Prostate gland (tissue), 2 donors: ENCODE results near the gene LRRC51. TPM values are rescaled to one million over a fixed set of nuclear protein-coding genes. Genes with fewer than 3 reads are reported as not detected.
"Not testable (repeated sequence)": the region's sequence is repeated elsewhere in the genome, so short reads cannot be mapped to it uniquely, and the experiment has no call there.

Source experiments
- DNase-seq: peaks from one replicate; pipeline ENCODE4 v3.0.0-alpha.2; 2019; ENCODE audit warnings: low spot score
- H3K27ac ChIP-seq, 2 donors: fragments of 200-600 bp; sonication (generic); 2 replicates each; pipeline ENCODE4 v1.5.1; 2017 to 2019
- H3K27me3 ChIP-seq: fragments of 200-600 bp; sonication (generic); replicated peaks from 2 replicates; pipeline ENCODE4 v1.5.1; 2019; ENCODE audit not compliant: insufficient read depth
- H3K36me3 ChIP-seq, 2 donors: fragments of 200-600 bp; sonication (generic); 1 replicate in 1 of 2; 2 replicates in 1 of 2; pipeline versions ENCODE4 v1.5.1 to v1.8.1; 2017 to 2019
- H3K4me1 ChIP-seq: fragments of 200-600 bp; sonication (generic); replicated peaks from 2 replicates; pipeline ENCODE4 v1.5.1; 2019
- H3K4me3 ChIP-seq, 2 donors: fragments of 200-600 bp; sonication (generic); 2 replicates each; pipeline ENCODE4 v1.5.1; 2017 to 2019
- H3K9me3 ChIP-seq: fragments of 200-600 bp; sonication (generic); 2 replicates; pipeline ENCODE4 v1.5.1; 2017
- CTCF ChIP-seq, 4 experiments: fragments of 200-600 bp in 2 of 4; fragments of 450-650 bp in 2 of 4; sonication (generic) in 2 of 4; IDR thresholded peaks; 1 replicate in 3 of 4; 2 replicates in 1 of 4; pipeline ENCODE4 v1.5.1; 2016 to 2019; ENCODE audit warnings: antibody characterized with exemption in 4 of 4, mild to moderate bottlenecking in 2 of 4, moderate library complexity in 2 of 4
- POLR2A ChIP-seq: fragments of 450-650 bp; IDR thresholded peaks from one replicate; pipeline ENCODE4 v1.6.1; 2016; ENCODE audit warnings: antibody characterized with exemption, mild to moderate bottlenecking
- POLR2AphosphoS5 ChIP-seq: sonication (generic); formaldehyde crosslinking; IDR thresholded peaks from one replicate; pipeline ENCODE4 v1.6.1; 2017; ENCODE audit warnings: antibody characterized with exemption
- WGBS: methylation state at CpG from one replicate; pipeline ENCODE4 v1.1.5; 2018; 5-methylcytosine and 5-hydroxymethylcytosine counted together
- intact Hi-C: fragments of 100-400 bp; cut with DNase I; formaldehyde crosslinking; loops from one replicate; pipeline ENCODE4 v1.14.2; 2022
- microRNA-seq: library from miRNA; unstranded; fragments of <30 nt; microRNA quantifications from one replicate; pipeline ENCODE4, GENCODE V29; 2016
- small RNA-seq, 2 donors: library from RNA; depleted of rRNA; stranded (forward); fragments of <200 nt; gene quantifications; one replicate each; pipeline ENCODE3, GENCODE V24; 2016
- total RNA-seq, 2 donors: library from RNA; depleted of rRNA; stranded (reverse); fragments of >200 nt; gene quantifications; one replicate each; pipeline ENCODE4 v1.1.0, GENCODE V29; 2016

Gene LRRC51
- total RNA-seq, 2 donors from 2014 or later: 13.1 to 25.1 TPM

GRCh38 chr11:72140661-72141060 lies 60.0 kb downstream of the LRRC51 start:
- H3K36me3 ChIP-seq: no peaks in the 10 kb centered on the region
- no peaks in the 10 kb centered on the region for H3K4me1 ChIP-seq
- H3K4me3 ChIP-seq: no peak overlapping the region
- intact Hi-C loops: loop anchor here (5.0 kb wide), 2 partner anchors 113 to 163 kb away; no protein-coding TSS in a partner anchor
- no peaks in the 10 kb centered on the region for H3K27me3 ChIP-seq
- no peak for TF ChIP-seq POLR2A
- no peak for TF ChIP-seq CTCF (IDR thresholded peaks at IDR 0.05)
- TF ChIP-seq POLR2AphosphoS5: no peak
- WGBS: 100% methylated on average over 2 of the region's 2 CpGs
- no peak for DNase-seq
- no peaks in the 10 kb centered on the region for H3K9me3 ChIP-seq
- H3K27ac ChIP-seq: no peak overlapping the region

GRCh38 chr11:72141066-72141465 lies 60.4 kb downstream of the LRRC51 start:
- no peaks in the 10 kb centered on the region for H3K9me3 ChIP-seq
- intact Hi-C loops: loop anchor here (5.0 kb wide), 2 partner anchors 114 to 164 kb away; no protein-coding TSS in a partner anchor
- DNase-seq: no peak
- no peak overlapping the region for H3K27ac ChIP-seq
- no peaks in the 10 kb centered on the region for H3K27me3 ChIP-seq
- H3K4me3 ChIP-seq: no peak overlapping the region
- TF ChIP-seq POLR2A: no peak
- no peak for TF ChIP-seq CTCF (IDR thresholded peaks at IDR 0.05)
- no peak for TF ChIP-seq POLR2AphosphoS5
- no peaks in the 10 kb centered on the region for H3K4me1 ChIP-seq
- H3K36me3 ChIP-seq: no peaks in the 10 kb centered on the region
- WGBS: 84% methylated on average over 3 of the region's 3 CpGs

- H3K27ac ChIP-seq: peak overlapping the region in 1 of 2 donors; percentile 39
- H3K9me3 ChIP-seq, H3K27me3 ChIP-seq, H3K4me3 ChIP-seq, H3K36me3 ChIP-seq, H3K4me1 ChIP-seq: not testable (repeated sequence)
- intact Hi-C loops: loop anchor here (5.0 kb wide), 2 partner anchors 115 to 165 kb away; no protein-coding TSS in a partner anchor
- DNase-seq: peak; percentile 55
- peak; percentile 29 for TF ChIP-seq POLR2AphosphoS5
- 18% methylated on average over 1 of the region's 1 CpG for WGBS
Observed at GRCh38 chr11:72142086-72142485, 61.4 kb downstream of the LRRC51 start.

- H3K27ac ChIP-seq, H3K36me3 ChIP-seq, H3K27me3 ChIP-seq, H3K9me3 ChIP-seq, H3K4me1 ChIP-seq, DNase-seq, H3K4me3 ChIP-seq: not testable (repeated sequence)
- intact Hi-C loops: loop anchor here (5.0 kb wide), 2 partner anchors 115 to 165 kb away; no protein-coding TSS in a partner anchor
- no CpG with 5 or more reads among the region's 1 CpG for WGBS
Observed at GRCh38 chr11:72142543-72142942, 61.9 kb downstream of the LRRC51 start.

- no peak overlapping the region for H3K27ac ChIP-seq
- no peaks in the 10 kb centered on the region for H3K36me3 ChIP-seq
- no peaks in the 10 kb centered on the region for H3K27me3 ChIP-seq
- intact Hi-C loops: loop anchor here (5.0 kb wide), 2 partner anchors 118 to 168 kb away; no protein-coding TSS in a partner anchor
- 82% methylated on average over 4 of the region's 4 CpGs for WGBS
- no peak overlapping the region for H3K4me3 ChIP-seq
- H3K9me3 ChIP-seq: no peaks in the 10 kb centered on the region
- no peak for DNase-seq
- TF ChIP-seq POLR2A: no peak
- no peaks in the 10 kb centered on the region for H3K4me1 ChIP-seq
Observed at GRCh38 chr11:72144807-72145565, 64.3 kb downstream of the LRRC51 start.

Small RNA genes lying within 50 kb of the gene (microRNA-seq; reads per million reads assigned to microRNA genes)
- not detected for gene MIR3165

Small RNA genes lying within 50 kb of the gene (small RNA-seq; reads per million reads assigned to genes)
- gene MIR3165 (0 reads per million in 2 donors), gene RNU6-72P (0 reads per million in 2 donors)

Other genes starting within 250 kb of the LRRC51 start
- gene DEFB108B, start 247.7 kb upstream of the LRRC51 start, total RNA-seq: not detected
- not detected for gene DEFB131B, start 202.4 kb upstream of the LRRC51 start, total RNA-seq
- 1 to 10 TPM; 4.9 to 7.7 TPM for gene XNDC1N, start 152.3 kb upstream of the LRRC51 start, total RNA-seq
- gene RNF121, start 151.8 kb upstream of the LRRC51 start, total RNA-seq: 10 to 100 TPM; 32.4 to 48.0 TPM
- 10 to 100 TPM in 1 of 2 donors, 1 to 10 TPM in 1; 3.1 to 13.9 TPM for gene IL18BP, start 81.9 kb upstream of the LRRC51 start, total RNA-seq
- 100 to 1,000 TPM; 623 to 712 TPM for gene NUMA1, start 308 bp upstream of the LRRC51 start, total RNA-seq
- 100 to 1,000 TPM; 128 to 230 TPM for gene LAMTOR1, start 22.4 kb downstream of the LRRC51 start, total RNA-seq
- gene TOMT, start 25.1 kb downstream of the LRRC51 start, total RNA-seq: not detected
- gene ANAPC15, start 31.8 kb downstream of the LRRC51 start, total RNA-seq: 10 to 100 TPM; 28.9 to 54.2 TPM
- gene FOLR3, start 54.9 kb downstream of the LRRC51 start, total RNA-seq: not detected
- 1 to 10 TPM in 1 of 2 donors, not detected in 1; 8.9 TPM for gene FOLR1, start 111.3 kb downstream of the LRRC51 start, total RNA-seq
- 10 to 100 TPM in 1 of 2 donors, under 1 TPM in 1; 0.87 to 23.9 TPM for gene FOLR2, start 135.9 kb downstream of the LRRC51 start, total RNA-seq
- gene INPPL1, start 143.9 kb downstream of the LRRC51 start, total RNA-seq: 100 to 1,000 TPM in 1 of 2 donors, 10 to 100 TPM in 1; 85.0 to 142 TPM
- under 1 TPM in 1 of 2 donors, not detected in 1; 0.40 TPM for gene PHOX2A, start 163.3 kb downstream of the LRRC51 start, total RNA-seq